COLO668 (cell line): Measurements from ENCODE around the gene NCOA4.
A peak's percentile ranks its signal among the peaks of the same experiment; 100 is the strongest.
"Not testable (repeated sequence)": the region's sequence is repeated elsewhere in the genome, so short reads cannot be mapped to it uniquely, and the experiment has no call there.

Experiments
- DNase-seq: peaks from one replicate; lab custom pipeline; 2025; ENCODE audit not compliant: unreplicated experiment; lab: John Stamatoyannopoulos, UW

NCOA4 gene

DNA sequence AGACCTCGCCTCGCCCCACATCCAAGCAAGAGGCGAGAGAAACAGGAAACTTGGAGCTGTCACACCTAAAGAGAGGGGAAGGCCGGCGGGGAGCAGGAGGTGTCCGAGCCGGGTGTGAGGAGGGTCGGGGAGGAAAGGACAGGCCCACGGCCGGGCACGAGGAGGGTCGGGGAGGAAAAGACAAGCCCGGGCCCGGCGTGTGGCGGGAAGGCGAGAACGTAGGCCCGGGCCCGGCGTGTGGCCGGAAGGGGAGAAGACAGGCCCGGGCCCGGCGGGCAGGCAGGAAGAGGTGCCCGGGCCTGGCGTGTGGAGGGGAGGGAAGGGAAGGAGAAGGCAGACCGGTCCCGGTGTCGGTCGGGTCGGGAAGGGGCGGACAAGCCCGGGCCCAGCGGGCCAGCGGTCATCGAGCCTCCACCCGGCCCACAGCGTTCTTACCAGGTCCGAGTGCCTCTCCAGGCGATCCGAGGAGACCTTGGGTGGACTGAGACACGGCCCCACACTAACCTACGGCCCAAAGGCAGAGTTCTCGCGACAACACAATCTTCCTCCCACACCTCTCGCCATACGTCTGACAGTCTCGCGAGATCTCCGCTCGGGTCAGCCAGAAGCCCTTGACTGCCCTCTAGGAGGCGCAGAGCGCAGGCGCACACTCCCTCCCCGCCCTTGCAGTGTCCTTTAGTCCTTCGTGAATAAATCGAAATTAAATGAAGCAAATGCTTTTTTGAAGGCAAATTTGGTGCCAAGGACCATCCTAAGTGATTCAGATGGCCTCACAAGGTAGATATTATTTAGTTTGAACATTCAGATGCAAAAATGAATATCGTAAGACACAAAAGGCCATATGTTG lies at the start of gene NCOA4:
TSS of gene NCOA4 (minus strand) at position 533 of the 847 bp plus-strand sequence. CDS start 13,943 bp downstream, outside the sequence.
- DNase-seq = peak; percentile 91

DNA sequence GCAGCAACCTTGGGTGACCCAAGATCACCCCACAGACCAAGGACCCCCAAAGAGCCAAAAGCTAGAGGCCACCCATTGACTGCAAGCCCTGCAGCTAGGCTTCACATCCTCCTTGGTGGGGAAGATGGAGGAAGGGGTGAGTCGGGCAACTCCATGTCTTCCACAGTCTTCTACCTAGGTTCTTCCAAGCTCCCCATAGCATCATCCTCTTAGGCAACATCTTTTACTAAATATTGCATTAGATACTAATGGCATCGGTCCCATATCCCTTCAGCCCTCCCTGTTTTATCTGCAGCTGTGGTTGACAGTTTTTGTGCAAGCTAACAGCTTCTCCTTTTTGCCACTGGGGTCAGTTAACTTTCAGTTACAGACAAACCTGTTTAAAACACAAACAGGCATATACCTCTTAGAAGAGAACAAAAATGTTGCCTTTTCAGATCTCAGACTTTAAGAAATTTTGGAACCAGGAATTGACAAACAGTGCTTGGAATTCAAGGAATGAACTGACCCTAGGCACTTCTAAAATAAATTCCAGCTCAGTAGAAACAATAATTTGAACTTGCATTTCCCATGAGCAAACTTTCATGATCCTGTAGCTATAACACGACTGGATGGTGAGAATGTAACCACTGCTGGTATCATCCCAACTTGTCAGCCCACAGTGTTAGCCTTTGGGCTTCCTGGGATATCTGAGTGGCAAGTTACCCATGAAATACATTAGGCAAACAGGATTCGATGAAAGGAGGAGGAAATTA lies 49.6 kb upstream of the NCOA4 start:
- DNase-seq = no peak

DNA sequence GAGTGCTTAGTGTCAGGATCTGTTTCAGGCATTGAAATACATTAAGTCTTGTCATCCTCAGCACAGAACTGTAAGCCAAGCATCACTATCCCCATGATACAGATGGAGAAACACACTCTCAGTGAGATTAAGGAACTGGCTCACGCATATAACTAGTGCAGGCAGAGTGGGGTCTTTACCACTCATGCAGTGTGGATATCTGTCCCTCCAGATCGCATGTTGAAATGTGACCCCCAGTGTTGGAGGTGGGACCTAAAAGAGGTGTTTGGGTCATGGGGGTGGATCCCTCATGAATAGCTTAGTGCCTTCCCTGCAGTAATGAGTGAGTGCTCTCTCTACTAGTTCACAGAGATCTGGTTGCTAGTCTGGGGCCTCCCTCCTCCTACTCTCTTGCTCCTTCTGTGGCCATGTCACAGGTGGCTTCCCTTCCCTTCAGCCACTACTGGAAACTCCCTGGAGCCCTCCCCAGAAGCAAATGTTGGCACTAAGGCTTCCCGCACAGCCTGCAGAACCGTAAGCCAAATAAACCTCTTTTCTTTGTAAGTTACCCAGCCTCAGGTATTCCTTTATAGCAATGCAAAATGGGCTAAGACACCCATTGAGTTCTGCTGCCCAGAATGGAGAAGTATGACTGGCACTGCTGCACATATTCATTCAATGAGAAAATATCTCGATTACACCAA lies 47.4 kb upstream of the NCOA4 start:
- no peak for DNase-seq

DNA sequence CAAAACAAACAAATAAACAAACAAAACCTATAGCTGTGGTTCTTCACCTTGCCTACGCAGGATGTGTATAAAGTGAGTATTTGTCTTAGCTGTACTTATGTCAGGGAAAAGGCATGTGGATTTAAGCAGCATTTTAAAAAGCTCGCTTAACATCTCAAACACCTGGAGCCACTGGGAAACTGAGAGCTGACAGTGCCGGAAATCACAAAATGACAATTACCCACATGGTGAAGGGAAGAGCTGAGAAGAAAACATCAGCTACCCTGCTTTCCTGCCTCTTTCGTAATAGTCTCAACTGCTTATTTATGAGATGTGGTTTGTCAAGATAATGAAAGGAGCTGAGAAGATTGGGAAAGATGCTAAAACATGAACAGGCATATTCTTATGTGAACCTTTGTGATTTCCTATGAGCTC lies 46.7 kb upstream of the NCOA4 start:
- DNase-seq = no peak

DNA sequence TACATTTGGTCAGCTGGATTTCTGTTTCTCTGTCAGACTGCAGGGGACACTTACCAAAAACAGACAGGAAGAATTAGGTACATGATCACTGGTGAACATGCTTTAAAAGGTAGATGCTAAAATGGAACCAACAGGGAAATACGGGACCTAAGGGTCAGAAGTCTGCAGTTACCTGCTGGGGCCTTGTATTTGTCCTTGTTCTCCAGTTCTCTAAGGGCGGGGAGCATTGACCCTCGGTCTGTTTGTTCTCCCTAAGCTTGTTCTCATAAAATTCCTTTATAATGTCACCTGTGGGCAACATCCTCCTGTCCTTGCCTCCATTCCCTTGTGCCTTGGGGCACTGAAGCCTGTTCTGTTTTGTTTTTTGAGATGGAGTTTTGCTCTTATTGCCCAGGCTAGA lies 45.4 kb upstream of the NCOA4 start:
- DNase-seq = no peak

DNA sequence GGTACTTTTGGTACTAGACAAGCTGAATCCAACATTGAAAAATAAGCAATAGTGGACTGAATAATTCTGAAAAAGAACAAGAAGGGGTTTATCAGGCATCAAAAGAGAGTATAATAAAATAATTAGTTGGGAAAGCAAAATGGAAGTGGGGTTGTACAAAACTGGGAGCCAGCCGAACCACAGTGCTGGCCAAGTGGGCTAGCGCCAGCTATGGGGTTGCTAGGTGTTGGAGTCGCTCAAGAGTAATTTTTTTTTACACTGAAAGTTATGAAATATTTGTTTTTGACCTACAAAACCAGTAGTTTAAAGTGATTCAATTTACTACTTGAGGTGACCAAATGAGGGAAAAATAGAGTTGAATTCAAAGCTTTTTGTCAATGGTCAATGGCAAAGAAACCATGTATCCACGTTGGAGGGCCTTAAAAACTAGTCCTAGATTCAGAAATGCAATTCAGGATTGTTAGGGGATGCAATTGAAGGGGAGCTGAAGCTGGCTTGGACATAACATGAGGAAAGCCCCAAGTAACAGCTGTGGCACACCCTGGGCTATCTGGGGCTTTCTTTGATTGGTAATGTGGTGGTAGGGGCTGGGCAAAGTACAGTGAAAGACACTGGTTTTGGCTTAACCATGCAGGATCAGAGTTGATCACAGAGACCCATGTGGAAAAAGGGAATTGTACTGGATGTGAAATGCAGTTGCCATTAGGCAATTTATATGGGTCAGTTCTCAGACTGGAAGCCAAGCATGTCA lies 43.9 kb upstream of the NCOA4 start:
- DNase-seq = no peak

DNA sequence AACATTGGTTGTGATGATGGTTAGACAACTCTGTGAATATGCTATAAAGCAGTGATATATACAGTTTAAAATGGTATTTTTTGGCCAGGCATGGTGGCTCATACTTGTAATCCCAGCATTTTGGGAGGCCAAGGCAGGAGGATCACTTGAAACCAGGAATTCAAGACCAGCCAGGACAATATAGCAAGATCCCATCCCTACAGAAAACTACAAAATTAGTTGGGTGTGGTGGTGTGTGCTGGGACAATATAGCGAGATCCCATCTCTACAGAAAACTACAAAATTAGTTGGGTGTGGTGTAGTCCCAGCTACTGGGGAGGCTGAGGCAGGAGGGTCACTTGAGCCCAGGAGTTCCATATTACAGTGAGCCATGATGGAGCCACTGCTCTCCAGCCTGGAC lies 43.1 kb upstream of the NCOA4 start:
- DNase-seq = no peak

DNA sequence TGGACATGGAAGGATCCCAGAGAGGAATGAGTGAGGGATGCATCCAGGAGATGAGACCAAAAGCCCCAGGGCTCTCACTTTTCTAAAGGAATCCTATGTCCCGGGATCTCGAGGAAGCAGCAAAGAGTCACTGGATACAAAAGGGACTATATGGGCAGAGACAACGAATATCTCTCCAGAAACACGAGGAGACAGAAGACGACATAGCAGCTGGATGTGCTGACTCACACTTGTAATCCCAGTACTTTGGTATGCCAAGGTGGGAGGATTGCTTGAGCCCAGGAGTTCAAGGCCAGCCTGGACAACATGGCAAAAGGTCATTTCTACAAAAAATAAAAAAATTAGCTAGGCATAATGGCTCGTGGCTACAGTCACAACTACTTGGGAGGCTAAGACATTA lies 40.3 kb upstream of the NCOA4 start:
- no peak for DNase-seq

DNA sequence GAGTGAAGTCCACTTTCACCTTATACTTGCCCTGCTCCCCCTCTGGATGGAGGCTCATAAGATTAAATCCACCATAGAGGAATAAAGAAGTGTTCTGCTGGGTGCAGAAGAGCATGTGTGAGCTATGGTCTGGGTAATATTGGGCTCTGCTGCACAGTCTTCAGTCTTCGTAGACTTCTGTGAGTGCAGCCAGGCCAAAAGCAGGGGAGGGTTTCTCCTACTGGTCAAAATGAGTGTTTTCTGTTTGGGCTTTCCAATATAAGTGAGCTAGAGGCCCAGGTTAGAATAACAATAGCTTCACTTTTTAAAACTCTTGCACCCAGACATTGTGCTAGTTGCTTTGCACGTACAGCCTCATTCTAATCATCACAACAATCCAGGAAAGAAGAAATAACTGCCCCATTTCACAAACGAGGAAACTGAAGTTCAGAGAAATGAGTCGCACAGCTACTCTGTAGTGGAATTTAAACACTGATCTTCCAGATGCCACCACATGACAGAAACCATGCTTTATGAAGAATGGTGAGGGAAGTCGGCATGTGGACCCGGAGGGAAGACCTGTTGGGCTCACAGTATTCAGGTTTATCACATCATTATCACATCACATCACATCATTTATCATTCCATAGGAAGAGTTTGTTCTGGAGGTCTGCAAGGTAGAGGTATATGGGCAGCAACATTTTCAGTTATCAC lies 39.5 kb upstream of the NCOA4 start:
- DNase-seq = no peak

DNA sequence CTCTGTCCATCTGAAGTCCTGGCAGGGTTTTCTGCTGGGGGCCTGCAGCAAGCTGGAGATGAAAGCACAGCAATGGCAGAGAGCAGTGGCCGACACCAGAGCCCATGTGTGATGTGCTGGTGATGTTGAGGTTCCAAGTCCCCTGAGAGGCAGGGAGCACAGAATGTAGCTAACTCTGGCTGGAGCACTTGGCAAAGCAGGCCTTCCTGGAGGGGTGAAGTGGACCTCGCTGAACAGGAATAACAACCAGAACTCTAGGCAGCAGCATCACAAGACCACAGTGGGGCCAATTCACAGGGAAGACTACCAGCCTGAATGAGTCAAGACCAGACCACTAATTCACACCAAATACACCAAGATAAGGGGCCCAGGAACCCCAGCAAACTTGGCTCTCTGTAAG lies 38.5 kb upstream of the NCOA4 start:
- no peak for DNase-seq

DNA sequence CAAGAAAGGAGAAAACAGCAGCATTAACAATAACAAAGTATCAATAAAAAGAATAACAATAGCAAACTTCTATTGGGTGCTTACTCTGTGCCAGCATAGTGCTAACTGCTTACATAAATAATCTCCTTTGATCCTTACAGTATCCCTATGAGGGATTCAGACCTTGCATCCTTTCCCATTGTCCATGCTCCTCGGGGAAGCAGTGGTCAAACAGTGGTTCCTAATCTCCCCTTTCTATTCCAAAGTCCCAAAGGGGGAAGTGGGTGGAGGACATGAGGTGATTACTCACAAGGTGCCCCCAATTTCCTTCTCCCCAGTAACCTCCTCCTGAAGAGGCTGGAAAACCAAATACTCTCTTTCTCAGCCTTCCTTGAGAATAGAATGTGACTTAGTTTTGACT lies 37.7 kb upstream of the NCOA4 start:
- no peak for DNase-seq

DNA sequence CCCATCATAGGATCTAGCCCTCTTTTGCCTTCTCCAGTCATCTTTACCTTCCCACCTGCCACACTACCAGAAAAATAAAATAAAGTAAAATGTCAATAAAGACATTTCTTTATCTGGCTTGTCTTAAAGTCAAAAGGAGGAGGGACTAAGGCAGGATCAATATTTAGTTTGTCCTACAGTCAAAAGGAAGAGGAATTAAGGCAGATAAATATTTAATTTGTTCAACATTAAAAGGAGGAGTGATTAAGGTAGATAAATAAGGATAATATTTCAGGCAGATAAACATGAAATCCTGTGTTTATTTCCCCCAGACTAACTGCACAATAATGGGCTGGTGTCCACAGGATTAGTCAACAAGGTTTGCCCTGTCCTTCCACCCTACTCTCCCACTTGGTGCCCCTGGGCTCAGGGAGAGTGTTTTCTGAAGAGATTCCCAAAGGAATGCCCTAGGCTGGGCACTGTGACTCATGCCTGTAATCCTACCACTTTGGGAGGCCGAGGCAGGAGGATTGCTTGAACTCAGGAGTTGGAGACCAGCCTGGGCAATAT lies 33.9 kb upstream of the NCOA4 start:
- DNase-seq = no peak

DNA sequence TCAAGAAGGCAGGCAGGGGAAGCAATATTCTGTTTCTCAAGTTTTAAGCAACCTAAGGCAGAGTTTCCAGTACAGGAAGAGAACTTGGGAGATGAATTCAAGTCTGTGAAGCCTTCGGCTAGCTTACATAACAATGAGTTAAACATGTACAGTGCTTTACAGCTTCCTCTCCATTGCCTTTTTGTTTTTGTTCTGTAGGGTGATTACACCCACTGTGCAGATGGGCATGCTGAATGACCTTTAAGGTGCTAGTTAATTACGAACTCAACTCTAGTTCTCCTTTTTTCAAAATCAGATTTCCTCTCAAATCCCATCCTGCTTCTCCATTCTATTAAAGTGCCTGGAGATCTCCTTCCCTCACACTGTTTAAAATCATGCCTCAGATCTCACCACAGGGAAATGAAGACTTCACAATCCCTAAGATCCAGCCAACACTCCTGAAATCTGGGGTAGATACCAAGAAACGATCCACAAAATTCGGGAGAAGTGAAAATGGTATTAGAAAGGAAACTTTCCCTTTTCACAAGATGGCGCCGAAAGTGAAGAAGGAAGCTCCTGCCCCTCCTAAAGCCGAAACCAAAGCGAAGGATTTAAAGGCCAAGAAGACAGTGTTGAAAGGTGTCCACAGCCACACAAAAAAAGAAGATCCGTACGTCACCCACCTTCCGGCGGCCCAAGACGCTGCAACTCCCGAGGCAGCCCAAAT lies 32.5 kb upstream of the NCOA4 start:
- DNase-seq = no peak

DNA sequence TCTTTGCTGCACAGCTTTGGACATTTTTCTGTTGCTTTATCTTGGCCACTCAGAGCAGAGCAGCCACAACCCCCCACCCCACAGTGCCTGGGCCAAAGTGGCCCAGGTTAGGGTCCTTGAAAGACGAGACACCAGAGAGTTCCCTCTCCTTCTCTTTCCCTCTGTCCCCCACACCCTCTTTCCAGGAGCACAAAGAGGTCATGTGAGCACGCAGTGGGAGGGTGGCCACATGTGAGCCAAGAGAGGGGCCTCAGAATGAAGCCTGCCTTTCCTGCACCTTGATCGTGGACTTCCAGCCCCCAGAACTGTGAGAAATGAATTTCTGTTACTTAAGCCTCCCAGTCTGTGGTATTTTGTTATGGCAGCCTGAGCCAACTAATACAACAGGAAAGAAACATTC lies 30.3 kb upstream of the NCOA4 start:
- no peak for DNase-seq

DNA sequence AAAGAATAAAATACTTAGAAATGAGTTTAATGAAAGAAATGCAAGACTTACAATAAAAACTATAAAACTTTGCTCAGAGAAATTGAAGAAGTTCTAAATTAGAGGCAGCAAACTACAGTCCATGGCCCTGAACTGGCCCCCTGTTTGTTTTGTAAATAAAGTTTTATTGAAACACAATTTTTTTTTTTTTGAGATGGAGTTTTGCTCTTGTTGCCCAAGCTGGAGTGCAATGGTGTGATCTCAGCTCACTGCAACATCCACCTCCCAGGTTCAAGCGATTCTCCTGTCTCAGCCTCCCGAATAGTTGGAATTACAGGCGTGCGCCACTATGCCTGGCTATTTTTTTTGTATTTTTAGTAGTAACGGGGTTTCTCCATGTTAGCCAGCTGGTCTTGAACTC lies 27.5 kb upstream of the NCOA4 start:
- DNase-seq = not testable (repeated sequence)

DNA sequence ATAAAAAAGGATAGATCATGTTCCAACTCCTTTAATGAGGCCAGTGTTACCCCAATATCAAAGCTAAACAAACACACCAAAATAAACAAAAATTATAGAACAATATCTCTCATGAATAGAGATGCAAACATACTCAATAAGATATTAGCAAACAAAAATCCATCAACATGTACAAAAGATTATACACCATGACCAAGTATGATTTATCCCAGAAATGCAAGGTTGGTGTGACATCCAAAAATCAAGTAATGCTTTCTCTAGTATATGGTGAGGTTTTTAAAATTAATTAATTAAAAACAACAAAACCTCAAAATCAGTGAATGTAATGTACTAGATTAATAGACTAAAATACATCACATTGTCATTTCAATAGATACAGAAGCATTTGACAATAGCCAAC lies 26.6 kb upstream of the NCOA4 start:
- DNase-seq = no peak

DNA sequence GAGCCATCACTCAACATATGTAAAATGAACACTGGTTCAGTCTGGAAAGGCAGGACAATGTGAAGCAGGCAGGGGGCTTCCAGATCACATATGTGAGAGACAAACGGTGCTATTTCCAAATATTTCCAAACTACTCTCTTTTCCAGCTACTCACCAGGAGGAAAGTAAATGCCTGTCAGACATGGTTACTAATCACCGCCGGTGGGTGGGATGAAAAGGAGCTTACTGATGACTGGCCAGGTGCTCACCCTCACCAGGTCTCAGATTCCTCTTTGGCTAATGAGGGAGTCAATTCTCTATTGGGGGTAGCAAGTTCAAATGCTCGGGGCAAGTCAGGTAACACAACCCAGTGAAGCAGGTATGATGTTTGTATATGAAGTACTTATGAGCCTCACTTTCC lies 25.3 kb upstream of the NCOA4 start:
- no peak for DNase-seq

DNA sequence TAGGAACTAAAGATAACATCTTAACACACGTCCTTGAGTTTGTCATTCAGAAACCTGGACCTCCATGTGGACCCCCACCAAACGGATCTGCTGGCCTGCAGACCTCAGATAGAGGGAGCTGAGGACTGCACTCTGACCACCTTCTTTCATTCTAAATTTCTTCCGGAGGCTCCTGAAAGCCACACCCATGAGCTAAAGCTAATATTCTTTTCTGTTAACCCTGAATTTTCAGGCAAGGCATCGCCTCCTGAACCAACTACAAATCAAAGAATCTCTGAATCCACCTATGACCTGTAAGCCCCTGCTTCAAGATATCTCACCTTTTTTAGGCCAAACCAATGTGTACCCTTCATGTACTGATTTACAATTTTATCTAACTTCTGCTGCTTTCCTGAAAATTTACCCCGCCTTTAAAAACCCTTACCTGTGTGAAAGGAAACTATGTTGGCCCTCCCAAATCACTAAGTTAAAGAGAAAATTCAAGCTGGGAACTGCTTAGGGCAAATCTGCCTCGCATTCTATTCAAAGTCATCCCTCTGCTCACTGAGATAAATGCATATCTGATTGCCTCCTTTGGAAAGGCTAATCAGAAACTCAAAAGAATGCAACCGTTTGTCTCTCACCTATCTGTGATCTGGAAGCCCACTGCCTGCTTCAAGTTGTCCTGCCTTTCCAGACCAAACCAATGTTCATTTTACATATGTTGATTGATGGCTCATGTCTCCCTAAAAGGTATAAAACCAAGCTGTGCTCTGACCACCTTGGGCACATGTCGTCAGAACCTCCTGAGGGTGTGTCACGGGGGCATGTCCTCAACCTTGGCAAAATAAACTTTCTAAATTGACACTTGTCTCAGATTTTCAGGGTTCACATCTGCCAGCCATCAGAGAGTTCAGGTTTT lies 23.4 kb upstream of the NCOA4 start:
- no peak for DNase-seq
